ENCODE results near the gene USP34.
"Not testable (repeated sequence)": the region's sequence is repeated elsewhere in the genome, so short reads cannot be mapped to it uniquely, and the experiment has no call there.

USP34 gene

DNA sequence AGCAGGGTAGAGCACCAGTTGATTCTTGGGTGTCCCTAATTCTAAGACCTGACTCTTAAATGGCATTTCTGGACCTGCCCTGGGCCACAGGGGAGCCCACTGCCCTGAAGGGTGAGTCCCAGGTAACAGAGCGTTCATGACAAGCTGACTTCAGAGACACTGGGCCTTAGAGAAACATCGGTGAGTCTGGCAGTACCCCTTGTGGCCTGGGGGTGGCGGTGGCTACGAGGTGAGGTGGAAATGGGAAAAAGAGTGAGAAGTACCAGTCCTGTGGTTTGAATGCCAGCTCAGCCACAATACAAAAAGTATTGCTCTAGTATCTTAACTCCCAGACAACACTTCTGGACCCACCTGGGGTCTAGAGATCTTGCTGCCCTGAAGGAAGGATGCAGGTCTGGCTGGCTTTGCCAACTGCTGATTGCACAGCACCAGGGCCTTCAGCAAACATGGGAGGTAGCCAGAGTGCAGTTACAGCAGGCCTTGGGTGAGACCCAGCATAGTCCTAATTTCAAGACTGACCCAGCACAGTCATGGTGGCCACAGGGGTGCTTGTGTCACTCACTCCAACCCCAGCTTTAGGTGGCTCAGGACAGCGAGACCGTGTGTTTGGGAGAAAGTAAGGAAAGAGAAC lies 44.5 kb downstream of the USP34 start:
- DNase-seq, result peak; percentile 80

DNA sequence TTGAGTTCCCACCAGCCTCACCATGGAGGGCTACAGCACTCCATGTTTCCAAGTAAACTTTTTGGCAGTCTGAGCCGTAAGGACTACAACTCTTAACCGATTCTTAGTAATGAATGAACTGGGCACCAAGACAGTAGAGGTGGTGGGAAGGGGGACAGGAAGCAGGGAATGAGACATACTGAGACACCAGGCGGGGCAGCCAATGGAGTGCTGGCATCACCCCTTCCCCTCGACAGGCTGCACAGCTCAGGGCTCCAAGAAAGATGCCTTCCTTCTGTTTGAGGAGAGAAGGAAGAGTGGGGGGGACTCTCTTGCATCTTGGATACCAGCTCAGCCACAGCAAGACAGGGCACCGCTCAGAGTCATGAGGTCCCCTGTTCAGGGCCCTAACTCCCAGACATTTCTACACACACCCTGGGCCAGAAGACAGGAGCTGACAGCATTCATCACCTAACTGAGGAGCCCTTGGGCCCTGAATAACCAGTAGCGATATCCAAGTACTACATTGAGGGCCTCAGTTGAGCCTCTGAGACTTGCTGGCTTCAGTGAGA lies 45.2 kb downstream of the USP34 start:
- no peak for DNase-seq

DNA sequence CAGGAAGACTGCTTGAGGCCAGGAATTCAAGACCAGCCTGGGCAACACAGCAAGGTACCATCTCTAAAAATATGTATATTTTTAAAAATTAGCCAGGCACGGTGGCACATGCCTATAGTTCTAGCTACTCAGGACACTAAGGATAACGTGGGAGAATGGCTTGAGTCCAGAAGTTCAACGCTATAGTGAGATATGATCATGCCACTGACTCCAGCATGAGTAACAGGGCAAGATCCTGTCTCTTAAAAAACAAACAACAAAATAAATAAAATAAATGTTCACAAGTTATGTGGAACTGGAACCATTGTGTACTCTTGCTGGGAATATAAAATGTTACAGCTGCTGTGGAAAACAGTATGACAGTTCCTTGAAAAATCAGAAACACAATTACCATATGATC lies 47.2 kb downstream of the USP34 start:
- peak; percentile 44 for DNase-seq

DNA sequence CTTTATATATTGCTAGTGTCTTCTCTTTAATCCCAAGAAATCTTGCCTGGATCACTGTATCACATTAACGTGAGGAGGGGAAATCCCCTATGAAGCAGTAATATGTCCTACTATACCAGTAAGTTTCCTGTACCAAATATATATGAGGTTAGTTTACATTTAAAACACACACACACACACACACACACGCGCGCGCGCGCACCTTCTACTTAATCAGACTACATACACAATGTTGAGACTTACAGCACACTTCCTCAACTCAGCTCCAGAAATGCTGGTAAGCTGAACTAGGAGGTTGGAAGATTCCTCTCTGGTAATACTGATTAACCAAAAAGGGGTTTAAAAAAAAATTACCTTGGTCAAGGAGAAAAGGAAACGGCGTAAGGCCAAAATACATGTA lies 49.3 kb downstream of the USP34 start:
- no peak for DNase-seq

DNA sequence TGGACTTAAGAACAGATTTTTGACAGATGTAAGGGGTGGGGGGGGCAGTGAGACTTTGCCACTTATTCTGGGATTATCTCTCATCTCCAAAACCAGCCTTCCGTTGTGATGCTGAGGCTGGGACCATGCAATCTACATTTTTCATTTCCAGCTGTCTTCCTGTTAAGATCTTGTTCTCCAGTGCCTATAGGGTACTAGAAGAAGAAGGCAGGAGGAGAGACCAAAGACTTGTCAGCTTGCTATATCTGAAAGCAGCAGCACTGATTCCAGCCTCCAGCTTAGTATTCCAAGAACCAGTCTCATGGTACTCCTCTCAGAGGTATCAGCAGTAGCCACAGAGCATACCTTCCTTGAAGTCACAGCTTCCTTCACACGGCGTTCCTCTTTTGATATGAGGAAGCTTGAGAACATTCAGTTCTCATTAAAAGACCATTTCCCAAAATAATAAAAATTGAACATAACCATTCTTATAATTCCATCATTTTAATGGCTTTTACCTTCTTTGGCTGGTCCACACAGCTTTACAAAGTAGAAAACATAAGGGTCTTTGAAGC lies 49.8 kb downstream of the USP34 start:
- peak; percentile 32 for DNase-seq

DNA sequence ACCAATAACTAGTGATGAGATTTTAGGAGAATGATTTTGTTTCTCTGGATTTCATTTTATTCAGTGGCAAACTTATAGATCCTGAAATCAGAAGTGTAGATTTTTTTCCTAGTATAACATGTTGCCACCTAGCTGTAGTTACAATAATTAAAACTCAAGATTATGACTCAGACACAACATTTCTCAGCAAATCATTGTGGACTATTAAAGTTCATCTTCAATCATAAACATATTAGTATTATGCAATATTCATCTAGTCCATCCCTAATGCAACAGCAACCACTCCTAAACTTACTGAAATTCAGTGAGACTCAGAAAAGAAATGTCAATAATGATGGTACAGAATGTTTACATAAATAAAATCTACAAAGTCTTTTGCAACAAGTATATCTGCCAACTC lies 51.3 kb downstream of the USP34 start:
- no peak for DNase-seq

DNA sequence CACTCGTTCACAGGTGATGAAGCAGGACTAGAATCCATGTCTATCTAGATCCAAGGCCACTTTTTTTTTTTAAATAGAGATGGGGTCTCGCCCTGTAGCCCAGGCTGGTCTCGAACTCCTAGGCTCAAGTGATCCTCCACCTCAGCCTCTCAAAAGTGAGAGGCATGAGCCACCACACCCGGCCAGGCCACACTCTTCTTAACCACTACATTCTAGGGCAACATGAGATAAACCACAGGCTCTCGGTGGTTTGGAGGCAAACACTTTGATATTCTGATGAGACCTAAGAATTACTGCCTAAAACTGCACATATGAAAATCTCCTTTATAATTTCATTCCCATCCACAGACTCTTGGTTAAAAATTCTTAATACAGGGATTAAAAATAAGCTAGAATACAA lies 51.8 kb downstream of the USP34 start:
- DNase-seq, result peak; percentile 47

DNA sequence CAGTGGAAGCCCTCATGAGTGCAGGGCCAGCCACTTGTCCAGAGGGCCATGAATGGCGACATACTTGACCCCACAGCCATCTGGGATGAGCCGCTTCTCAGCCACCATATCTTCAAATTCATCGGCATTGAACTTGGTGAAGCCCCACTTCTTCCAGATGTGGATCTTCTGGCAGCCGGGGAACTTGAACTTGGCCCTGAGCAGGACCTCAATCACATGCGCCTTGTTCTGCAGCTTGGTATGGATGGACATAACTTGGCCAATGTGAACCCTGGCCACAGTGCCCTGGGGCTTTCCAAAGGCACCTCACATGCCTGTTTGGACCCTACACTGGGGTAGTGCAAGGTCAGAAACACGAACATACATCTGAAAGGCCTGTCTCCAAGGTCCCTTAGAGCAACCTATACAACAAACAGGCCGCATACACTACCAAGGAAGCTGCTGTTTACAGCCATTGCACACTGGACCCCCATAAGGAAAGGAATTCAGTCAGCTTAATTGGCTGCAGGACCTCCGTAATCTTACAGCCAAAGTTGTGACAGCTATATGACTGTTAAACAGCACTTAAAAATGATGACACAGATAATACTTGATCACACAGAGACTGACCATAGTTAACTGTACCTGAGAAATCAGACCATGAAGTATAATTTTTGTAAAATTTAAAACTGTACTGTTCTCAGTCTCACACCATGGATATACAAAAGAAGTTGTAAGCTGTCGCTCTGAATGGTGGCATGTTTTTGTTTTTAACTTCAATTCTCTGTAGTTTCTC lies 53.8 kb downstream of the USP34 start:
- DNase-seq, result no peak

DNA sequence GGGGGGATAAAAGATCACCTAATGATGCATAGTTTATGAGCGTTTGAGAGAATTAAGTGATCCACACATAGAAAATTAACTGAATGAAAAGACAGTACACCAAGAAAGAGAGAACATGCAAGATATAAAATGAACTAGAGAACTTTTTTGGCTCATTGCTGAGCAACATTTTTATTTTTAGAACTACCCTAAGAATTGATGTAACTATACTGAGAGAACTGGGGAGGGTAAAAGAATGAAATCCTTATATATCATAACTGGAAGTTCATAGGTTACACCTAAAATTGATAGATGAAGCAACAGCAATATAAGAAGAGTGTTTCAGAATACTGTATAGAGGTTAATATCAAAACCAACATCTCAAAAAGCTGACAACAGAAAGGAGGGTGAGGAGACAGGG lies 55.6 kb downstream of the USP34 start:
- no peak for DNase-seq

DNA sequence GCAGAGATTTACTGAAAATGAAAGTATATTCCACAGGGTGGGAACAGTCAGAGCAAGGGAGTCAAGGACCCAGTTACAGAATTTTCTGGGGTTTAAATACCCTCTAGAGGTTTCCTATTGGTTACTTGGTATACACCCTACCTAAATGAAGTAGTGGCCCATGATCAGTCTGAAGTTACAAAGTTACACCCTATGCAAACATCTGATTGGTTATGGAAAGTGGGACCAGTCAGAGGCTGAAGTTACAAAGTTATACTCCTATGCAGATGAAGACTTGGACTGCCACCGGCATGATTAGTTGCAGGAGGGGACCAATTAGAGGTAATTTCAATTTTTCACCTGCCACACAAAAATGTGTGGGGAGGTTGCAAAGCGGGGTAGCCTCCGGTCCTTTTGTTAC lies 56.2 kb downstream of the USP34 start:
- DNase-seq, result no peak

DNA sequence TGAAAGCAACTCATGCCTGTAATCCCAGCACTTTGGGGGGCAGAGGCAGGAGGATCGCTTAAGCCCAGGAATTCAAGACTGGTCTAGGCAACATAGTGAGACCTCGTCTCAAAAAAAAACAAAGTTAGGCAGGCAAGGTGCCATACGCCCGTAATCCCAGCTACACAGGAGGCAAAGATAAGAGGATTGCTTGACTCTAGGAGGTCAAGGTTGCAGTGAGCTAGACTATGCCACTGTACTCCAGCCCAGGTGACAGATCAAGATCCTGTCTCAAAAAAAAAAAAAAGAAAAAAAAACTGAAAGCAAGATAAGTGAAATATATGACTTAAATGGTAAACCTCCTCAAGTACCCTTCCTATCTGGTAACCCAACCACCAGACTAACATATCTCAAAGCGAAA lies 59.8 kb downstream of the USP34 start:
- peak; percentile 45 for DNase-seq

DNA sequence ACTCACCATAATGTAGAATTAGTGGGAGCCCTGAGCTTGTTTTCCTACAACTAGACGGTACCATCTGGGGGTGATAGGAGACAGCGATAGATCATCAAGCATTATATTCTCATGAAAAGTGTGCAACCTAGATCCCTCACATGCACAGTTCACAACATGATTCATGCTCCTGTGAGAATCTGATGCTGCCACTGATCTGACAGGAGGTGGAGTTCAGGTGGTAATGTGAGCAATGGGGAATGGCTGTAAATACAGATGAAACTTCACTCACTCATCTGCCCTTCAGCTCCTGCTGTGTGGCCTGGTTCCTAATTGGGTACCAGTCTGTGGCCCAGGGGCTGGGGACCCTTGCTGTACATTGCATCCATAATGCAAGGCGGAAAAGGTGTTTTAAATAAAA lies 60.7 kb downstream of the USP34 start:
- no peak for DNase-seq

DNA sequence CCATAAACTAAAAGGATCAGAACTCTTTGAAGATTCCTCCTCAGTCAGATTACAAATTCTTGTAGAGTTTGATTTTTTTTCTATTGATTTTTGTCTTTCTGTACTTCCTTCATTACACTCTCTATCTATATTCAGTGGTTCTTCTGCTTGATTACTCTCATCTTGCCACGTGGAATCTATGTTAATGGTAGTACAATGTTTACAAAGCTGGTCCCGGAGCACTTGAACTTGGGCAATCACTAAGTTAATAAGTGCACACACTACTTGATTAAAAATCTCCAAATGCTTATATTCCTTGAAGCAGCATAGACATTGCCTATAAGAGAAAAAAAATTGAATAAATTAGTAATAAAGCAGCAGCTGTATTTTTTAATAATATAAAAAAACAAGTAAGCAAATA lies 65.1 kb downstream of the USP34 start:
- no peak for DNase-seq

DNA sequence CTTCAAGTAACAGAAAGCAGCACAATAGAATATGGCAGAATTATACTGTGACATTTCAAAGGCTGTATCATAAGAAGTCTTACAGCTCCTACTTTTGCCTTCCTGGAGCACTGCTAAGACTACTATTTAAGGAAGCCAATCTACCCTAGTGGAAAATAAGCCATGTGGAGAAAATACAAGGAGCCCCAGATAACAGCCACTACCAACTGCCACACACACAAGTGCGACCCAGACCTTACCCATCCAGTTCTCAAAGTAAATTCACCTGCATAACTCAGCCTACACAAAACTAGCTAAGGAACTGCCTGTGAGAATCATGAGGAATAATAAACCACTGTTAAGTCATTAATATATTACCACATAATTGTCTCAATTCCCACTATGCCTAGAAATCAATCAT lies 66.4 kb downstream of the USP34 start:
- DNase-seq, result peak; percentile 42

DNA sequence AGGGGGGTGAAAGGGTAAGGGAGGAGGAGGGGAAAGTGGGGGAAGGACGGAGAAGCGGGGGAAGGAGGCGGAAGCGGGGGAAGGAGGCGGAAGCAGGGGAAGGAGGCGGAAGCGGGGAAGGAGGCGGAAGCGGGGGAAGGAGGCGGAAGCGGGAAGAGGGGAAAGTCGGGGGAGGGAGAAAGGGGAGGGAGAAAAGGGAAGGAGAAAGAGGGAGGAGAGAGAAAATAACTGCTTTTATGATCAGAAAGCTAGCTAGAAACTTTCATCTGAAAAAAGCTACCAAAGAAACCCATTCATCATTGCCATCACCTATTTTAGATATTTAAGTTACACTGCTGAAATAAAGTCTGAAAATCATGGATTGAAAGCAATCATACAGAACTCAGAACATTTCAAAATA lies 72.5 kb downstream of the USP34 start:
- DNase-seq, result no peak

DNA sequence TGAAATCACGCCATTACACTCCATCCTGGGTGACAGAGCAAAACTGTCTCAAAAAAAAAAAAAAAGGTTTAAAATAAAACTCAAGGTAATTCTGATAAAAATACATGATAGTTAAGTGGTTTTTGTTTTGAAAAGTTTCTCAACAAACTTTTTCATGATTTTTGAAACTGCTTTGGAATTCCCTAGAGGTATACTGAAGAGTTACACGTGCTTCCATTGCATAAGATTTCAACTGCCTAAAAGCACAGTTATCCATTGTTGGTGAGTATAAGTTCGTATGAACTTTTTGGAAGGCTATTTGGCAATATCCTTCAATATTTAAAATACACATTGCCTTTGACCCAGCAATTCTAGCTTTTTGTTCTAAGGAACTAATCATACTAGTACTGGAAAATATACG lies 74.9 kb downstream of the USP34 start:
- no peak for DNase-seq

DNA sequence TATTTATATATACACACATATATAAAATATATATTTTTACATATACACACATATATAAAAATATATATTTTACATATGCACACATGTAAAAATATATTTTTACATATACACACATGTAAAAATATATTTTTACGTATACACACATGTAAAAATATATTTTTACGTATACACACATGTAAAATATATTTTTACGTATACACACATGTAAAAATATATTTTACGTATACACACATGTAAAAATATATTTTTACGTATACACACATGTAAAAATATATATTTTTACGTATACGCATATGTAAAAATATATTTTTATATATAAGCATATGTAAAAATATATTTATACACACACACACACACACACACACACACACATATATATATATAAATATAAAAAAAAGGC lies 83.3 kb downstream of the USP34 start:
- not testable (repeated sequence) for DNase-seq

DNA sequence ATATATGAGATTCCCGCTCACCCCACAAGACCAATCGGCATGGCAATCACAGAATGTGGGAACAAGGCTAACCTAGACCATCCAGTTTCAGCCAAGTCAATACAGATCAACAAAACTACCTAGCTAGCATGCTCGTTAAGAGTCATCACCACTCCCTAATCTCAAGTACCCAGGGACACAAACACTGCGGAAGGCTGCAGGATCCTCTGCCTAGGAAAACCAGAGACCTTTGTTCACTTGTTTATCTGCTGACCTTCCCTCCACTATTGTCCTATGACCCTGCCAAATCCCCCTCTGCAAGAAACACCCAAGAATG lies 90.0 kb downstream of the USP34 start:
- not testable (repeated sequence) for DNase-seq

DNA sequence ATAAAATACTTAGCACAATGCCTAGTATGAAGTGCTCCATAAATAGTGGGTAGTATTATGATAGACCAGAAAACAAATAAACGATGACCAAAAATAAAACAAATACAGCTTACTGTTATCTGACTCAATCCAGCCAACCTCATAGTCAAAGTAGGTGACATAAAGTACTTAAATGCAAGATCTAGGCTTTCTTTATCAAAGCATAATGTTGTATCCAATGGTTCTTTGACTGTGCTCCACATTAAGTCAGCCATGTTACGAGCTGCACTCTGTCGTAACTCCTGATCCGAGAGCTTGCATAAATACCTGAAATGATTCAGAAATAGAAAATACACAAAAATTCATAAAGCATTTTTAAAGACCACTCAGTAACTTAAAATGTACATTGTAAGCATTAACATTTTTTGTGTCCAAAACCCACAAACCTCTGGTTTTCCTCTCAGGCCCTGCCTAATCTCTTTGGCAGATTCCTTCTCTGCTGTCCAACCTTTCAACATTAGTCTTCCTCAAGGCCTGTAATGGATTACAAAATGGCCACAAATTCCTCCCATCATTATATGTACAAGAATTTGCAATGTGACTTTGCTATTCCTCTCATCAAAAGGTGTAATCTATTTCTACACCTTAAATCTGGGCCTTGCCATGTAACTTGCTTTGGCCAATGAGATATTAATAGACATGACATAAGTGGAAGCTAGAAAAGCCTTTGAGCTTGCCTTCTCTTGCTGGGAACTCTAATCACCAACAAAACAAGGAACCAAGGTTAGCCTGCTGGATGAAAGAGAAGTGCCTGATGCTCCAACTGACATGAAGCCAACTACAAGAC lies 90.6 kb downstream of the USP34 start:
- no peak for DNase-seq

DNA sequence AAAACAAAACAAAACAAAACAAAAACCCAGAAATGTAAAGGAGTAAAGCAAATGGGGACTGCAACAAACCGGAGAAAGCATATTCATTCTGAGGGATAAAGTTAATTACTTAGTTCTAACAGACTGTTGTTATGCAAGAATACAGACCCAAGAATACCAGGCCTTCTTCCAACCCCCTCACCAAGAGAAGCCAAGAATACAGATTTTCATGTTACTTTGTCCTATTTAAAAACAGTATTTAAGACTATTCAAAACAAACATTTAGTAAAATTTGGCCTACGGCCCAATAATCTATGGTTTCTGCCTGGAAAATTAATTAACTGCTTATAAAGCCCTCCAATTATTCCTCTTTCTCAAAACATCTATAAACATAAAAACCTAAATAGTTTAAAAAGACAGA lies 91.4 kb downstream of the USP34 start:
- DNase-seq, result no peak

DNA sequence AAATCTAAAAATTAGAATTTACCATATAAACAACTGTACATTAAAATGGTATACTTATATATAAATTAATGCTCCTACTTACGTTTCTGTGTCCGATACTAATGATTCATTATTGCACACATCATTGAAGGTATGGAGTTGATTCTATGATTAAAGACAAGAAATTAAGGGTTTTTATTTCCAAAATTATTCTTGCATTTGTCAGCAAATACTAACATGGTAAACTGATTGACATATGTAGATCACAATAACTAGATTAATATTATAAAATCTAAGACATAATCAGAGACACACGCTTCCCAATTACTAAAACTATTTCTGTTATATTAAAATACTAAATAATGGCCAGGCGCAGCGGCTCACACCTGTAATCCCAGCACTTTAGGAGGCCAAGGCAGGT lies 92.6 kb downstream of the USP34 start:
- DNase-seq, result no peak

DNA sequence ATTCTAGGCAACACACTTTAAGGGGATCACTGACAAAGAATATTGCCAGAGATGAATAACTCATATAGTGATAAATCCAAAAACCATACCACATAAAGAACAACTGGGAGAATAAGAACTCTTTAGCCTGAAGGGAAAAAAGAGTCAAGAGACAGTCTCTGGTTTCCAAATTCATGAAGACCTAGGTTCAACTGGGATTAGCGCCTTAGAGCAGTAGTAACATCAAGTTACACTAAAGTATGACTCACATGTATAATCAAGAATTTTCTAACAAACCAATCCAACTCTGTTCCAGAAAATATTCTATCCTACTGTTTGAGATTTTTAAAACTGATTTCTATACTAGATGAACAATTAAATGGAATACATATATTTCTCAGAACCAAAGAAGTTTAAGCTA lies 93.8 kb downstream of the USP34 start:
- DNase-seq, result no peak

DNA sequence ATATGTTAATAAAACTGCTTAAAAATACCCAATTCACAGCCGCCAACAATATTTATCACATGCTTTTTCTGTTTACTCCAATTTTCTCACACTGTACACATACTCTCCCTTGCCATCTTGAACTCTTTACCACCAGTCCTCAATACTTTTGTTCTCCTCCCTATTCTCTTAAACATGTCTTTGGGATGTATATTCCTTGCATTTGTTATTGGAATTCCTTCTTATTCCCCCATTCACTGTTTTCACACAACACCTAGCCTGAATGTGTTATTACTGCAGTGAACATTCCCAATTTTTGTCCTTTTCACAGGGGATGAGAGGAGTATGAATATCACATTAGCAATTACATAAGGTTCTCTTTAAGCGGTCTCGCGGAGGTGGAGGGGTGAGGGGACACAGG lies 94.7 kb downstream of the USP34 start:
- no peak for DNase-seq

DNA sequence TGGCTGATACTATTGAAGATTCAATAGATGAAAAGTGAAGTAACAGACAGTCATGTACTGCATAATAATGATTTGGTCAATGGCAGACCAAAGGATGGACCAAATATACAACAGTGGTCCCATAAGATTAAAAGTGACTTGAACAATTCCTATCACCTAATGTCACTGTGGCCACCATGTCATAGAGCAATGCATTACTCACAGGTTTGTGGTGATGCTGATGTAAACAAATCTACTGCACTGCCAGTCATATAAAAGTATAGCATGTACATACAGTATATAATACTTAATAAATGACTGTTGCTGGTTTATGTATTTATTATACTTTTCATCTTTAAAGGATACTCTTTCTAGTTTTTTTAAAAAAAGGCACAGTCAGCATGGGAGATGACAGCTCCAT lies 99.9 kb downstream of the USP34 start:
- no peak for DNase-seq

All from hematopoietic multipotent progenitor cell treated with erythropoietin and hydrocortisone succinate and interleukin-3 and kit ligand, for 8 days (in vitro differentiated cells).